ENCODE data around the gene POMT1.

DNA sequence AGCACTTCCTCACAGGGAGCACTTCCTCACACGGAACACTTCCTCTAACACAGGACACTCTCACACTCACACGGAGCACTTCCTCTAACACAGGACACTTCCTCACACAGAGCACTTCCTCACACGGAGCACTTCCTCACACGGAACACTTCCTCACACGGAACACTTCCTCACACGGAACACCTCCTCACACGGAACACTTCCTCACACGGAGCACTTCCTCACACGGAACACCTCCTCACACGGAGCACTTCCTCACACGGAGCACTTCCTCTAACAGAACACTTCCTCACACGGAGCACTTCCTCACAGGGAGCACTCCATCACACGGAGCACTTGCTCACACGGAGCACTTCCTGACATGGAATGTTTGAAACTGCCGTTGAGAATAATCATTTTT, 13.4 kb downstream of the POMT1 start:
- TF ChIP-seq, protein P1, sequence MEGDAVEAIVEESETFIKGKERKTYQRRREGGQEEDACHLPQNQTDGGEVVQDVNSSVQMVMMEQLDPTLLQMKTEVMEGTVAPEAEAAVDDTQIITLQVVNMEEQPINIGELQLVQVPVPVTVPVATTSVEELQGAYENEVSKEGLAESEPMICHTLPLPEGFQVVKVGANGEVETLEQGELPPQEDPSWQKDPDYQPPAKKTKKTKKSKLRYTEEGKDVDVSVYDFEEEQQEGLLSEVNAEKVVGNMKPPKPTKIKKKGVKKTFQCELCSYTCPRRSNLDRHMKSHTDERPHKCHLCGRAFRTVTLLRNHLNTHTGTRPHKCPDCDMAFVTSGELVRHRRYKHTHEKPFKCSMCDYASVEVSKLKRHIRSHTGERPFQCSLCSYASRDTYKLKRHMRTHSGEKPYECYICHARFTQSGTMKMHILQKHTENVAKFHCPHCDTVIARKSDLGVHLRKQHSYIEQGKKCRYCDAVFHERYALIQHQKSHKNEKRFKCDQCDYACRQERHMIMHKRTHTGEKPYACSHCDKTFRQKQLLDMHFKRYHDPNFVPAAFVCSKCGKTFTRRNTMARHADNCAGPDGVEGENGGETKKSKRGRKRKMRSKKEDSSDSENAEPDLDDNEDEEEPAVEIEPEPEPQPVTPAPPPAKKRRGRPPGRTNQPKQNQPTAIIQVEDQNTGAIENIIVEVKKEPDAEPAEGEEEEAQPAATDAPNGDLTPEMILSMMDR (IDR thresholded peaks at IDR 0.05; ENCODE audit: low read length): no peak
- TF ChIP-seq EZH2phosphoT487 (IDR thresholded peaks at IDR 0.05; ENCODE audit: low read length): no peak
